ENCODE results near the gene TAPBPL.

The TAPBPL gene

GRCh38 chr12:6407236-6407954 is 44.4 kb upstream of the TAPBPL start:
- Histone ChIP-seq H3K9ac (ENCODE audit: low read depth, low read length, poor library complexity, severe bottlenecking) (no peak overlapping the region), H3K9me3 (ENCODE audit: insufficient read depth, low read depth, low read length) (no peaks in the 10 kb centered on the region), H4K20me1 (ENCODE audit: insufficient read depth, low read length, poor library complexity, severe bottlenecking) (no peaks in the 10 kb centered on the region), H3K79me2 (ENCODE audit: insufficient read depth, low read length) (no peaks in the 10 kb centered on the region), H3K9me2 (replicated peaks; ENCODE audit: low read depth, low read length) (no peaks in the 10 kb centered on the region), H3K36me3 (ENCODE audit: insufficient read depth, low read length) (no peaks in the 10 kb centered on the region), H3F3A (ENCODE audit: low read depth) (no peaks in the 10 kb centered on the region), H3K4me1 (ENCODE audit: insufficient read depth, low read length, poor library complexity, severe bottlenecking) (no peaks in the 10 kb centered on the region), H3K4me2 (ENCODE audit: low read depth, low read length, poor library complexity, severe bottlenecking) (no peak overlapping the region), H2AFZ (ENCODE audit: low read length) (no peak overlapping the region), H3K27me3 (ENCODE audit: insufficient read depth, low read length, poor library complexity, severe bottlenecking) (no peaks in the 10 kb centered on the region), H3K4me3 (ENCODE audit: low read length, poor library complexity, severe bottlenecking) (no peak overlapping the region)
- no peak for TF ChIP-seq CTCF (conservative IDR thresholded peaks at IDR 0.05; ENCODE audit: low read length)
- TF ChIP-seq EZH2phosphoT487 (IDR thresholded peaks at IDR 0.05; ENCODE audit: borderline replicate concordance): no peak

- Histone ChIP-seq H3K4me1 (ENCODE audit: insufficient read depth, low read length, poor library complexity, severe bottlenecking) (peaks cover 12% of the 10 kb centered on the region), H3K4me3 (ENCODE audit: low read length, poor library complexity, severe bottlenecking) (no peak overlapping the region), H3K4me2 (ENCODE audit: low read depth, low read length, poor library complexity, severe bottlenecking) (no peak overlapping the region), H4K20me1 (ENCODE audit: insufficient read depth, low read length, poor library complexity, severe bottlenecking) (no peaks in the 10 kb centered on the region), H3K27me3 (ENCODE audit: insufficient read depth, low read length, poor library complexity, severe bottlenecking) (no peaks in the 10 kb centered on the region), H3K36me3 (ENCODE audit: insufficient read depth, low read length) (no peaks in the 10 kb centered on the region), H3K9me3 (ENCODE audit: insufficient read depth, low read depth, low read length) (no peaks in the 10 kb centered on the region), H2AFZ (ENCODE audit: low read length) (no peak overlapping the region), H3K9me2 (replicated peaks; ENCODE audit: low read depth, low read length) (no peaks in the 10 kb centered on the region), H3K79me2 (ENCODE audit: insufficient read depth, low read length) (no peaks in the 10 kb centered on the region), H3F3A (ENCODE audit: low read depth) (no peaks in the 10 kb centered on the region), H3K9ac (ENCODE audit: low read depth, low read length, poor library complexity, severe bottlenecking) (no peak overlapping the region)
- no peak for TF ChIP-seq CTCF (conservative IDR thresholded peaks at IDR 0.05; ENCODE audit: low read length)
- TF ChIP-seq EZH2phosphoT487 (IDR thresholded peaks at IDR 0.05; ENCODE audit: borderline replicate concordance): no peak
Observed at GRCh38 chr12:6416596-6416995, 35.2 kb upstream of the TAPBPL start.

- H3K9me3 ChIP-seq (ENCODE audit: insufficient read depth, low read depth, low read length): no peaks in the 10 kb centered on the region
- H3K4me1 ChIP-seq (ENCODE audit: insufficient read depth, low read length, poor library complexity, severe bottlenecking): peaks cover 14% of the 10 kb centered on the region
- no peaks in the 10 kb centered on the region for H3K27me3 ChIP-seq (ENCODE audit: insufficient read depth, low read length, poor library complexity, severe bottlenecking)
- no peaks in the 10 kb centered on the region for H3K79me2 ChIP-seq (ENCODE audit: insufficient read depth, low read length)
- no peak overlapping the region for H3K4me3 ChIP-seq (ENCODE audit: low read length, poor library complexity, severe bottlenecking)
- H4K20me1 ChIP-seq (ENCODE audit: insufficient read depth, low read length, poor library complexity, severe bottlenecking): no peaks in the 10 kb centered on the region
- H2AFZ ChIP-seq (ENCODE audit: low read length): no peak overlapping the region
- H3K36me3 ChIP-seq (ENCODE audit: insufficient read depth, low read length): no peaks in the 10 kb centered on the region
- TF ChIP-seq CTCF (conservative IDR thresholded peaks at IDR 0.05; ENCODE audit: low read length) (no peak), EZH2phosphoT487 (IDR thresholded peaks at IDR 0.05; ENCODE audit: borderline replicate concordance) (no peak)
- no peak overlapping the region for H3K9ac ChIP-seq (ENCODE audit: low read depth, low read length, poor library complexity, severe bottlenecking)
- H3K9me2 ChIP-seq (replicated peaks; ENCODE audit: low read depth, low read length): no peaks in the 10 kb centered on the region
- no peak overlapping the region for H3K4me2 ChIP-seq (ENCODE audit: low read depth, low read length, poor library complexity, severe bottlenecking)
- H3F3A ChIP-seq (ENCODE audit: low read depth): no peaks in the 10 kb centered on the region
Observed at GRCh38 chr12:6418796-6419195, 33.0 kb upstream of the TAPBPL start.
